Heart right ventricle (tissue), 16 donors: ENCODE data around the gene VCP. TPM values are rescaled to one million over a fixed set of nuclear protein-coding genes. Genes with fewer than 3 reads are reported as not detected.
A peak's percentile ranks its signal among the peaks of the same experiment; 100 is the strongest.

Experiments used
- ATAC-seq, 8 donors: fragments of 200-7000 bp; cut with Tn5 transposase; one replicate each; pipeline ENCODE4 v1.9.1; 2020; ENCODE audit warnings: mild to moderate bottlenecking in 8 of 8, moderate library complexity in 8 of 8, moderate number of reproducible peaks in 1 of 8
- DNase-seq, 2 donors: peaks; one replicate each; pipeline ENCODE4 v3.0.0-alpha.2; 2020
- H3K27ac ChIP-seq, 10 donors: fragments of 200-600 bp; sonication (generic) in 2 of 10; one replicate each; pipeline versions ENCODE4 v1.5.0 to v1.8.0; 2020 to 2022; ENCODE audit warnings: mild to moderate bottlenecking in 3 of 10
- H3K27me3 ChIP-seq, 7 donors: fragments of 200-600 bp; one replicate each; pipeline ENCODE4 v1.8.0; 2021 to 2022; ENCODE audit warnings: mild to moderate bottlenecking in 2 of 7
- H3K36me3 ChIP-seq, 9 donors: fragments of 200-600 bp; sonication (generic) in 1 of 9; one replicate each; pipeline versions ENCODE4 v1.5.0 to v1.8.0; 2020 to 2022; ENCODE audit warnings: mild to moderate bottlenecking in 2 of 9
- H3K4me1 ChIP-seq, 9 donors: fragments of 200-600 bp; sonication (generic) in 1 of 9; one replicate each; pipeline versions ENCODE4 v1.5.0 to v1.8.0; 2020 to 2022; ENCODE audit warnings: mild to moderate bottlenecking in 4 of 9
- H3K4me3 ChIP-seq, 10 donors: fragments of 200-600 bp; sonication (generic) in 2 of 10; one replicate each; pipeline versions ENCODE4 v1.5.0 to v1.8.0; 2020 to 2022; ENCODE audit warnings: mild to moderate bottlenecking in 7 of 10, moderate library complexity in 2 of 10
- H3K9me3 ChIP-seq, 11 donors: fragments of 200-600 bp in 10 of 11; sonication (generic) in 2 of 11; one replicate each; pipeline versions ENCODE4 v1.5.0 to v1.8.0; 2013 to 2022; ENCODE audit warnings: mild to moderate bottlenecking in 2 of 11, control low read depth in 1 of 11, moderate library complexity in 1 of 11
- CTCF ChIP-seq, 9 donors: fragments of 200-600 bp; sonication (generic) in 2 of 9; IDR thresholded peaks; one replicate each; pipeline versions ENCODE4 v1.5.0 to v1.8.0; 2021 to 2022; ENCODE audit warnings: antibody characterized with exemption in 9 of 9, mild to moderate bottlenecking in 5 of 9, moderate library complexity in 1 of 9
- WGBS, 2 donors: extraction: QIAGEN DNeasy Blood & Tissue Kit; methylation state at CpG; one replicate each; pipeline ENCODE4 v1.1.7; 2013; ENCODE audit warnings: inconsistent platforms in 1 of 2; 5-methylcytosine and 5-hydroxymethylcytosine counted together
- intact Hi-C, 10 donors: fragments of 100-400 bp; cut with DNase I; formaldehyde crosslinking; loops; one replicate each; pipeline versions ENCODE4 v1.11.1 to v1.14.2; 2022
- polyA plus RNA-seq, 2 donors: library from polyadenylated mRNA; stranded (reverse); fragments of 200-250 nt; gene quantifications; one replicate each; pipeline ENCODE4 v1.2.3, GENCODE V29; 2013
- total RNA-seq, 10 donors: library from RNA; stranded (reverse); fragmentation: NEBNext Ultra II Directional in 3 of 10; extraction: Animal tissue kit (Norgen Biotek cat#: 25700) in 3 of 10; gene quantifications; one replicate each; pipeline versions ENCODE4 v1.2.1 to v1.2.4, GENCODE V29; 2021 to 2023
- donor health status: Arrhythmogenic right ventricular cardiomyopathy.
- donor health status: ischemic (EF 13 %, LVEDD 7.1; RV severe dilation, severe dysfunction).
- donor health status: healthy with polysubstance abuse.
- donor health status: DM: no; HTN: yes; CAD: no.
- donor health status: DM: no; HTN: no; CAD: no.
- donor health status: ischemic (EF 25% LVEDD 6.9; RV normal size, moderate dysfunction).
- donor health status: ischemic (EF 25% LVEDD 5.7; RV mildly dilated, moderate dysfunction).
- donor health status: healthy.
- donor health status: DM: yes; HTN: yes; CAD: no.
- donor health status: Ischemic cardiomyopathy.
- donor health status: ischemic (EF 35%, LVEDD 5.7; RV mildly dilated, moderate dysfunction).
- donor health status: nonischemic (EF 11% LVEDD 7.7; RV severe dilation, severe dysfunction).
- donor health status: DM: yes; HTN: yes; CAD: no.
- donor health status: PGD.
- donor health status: ischemic (EF 29% LVEDD 5.4; RV normal size, mild dysfunction).
- donor health status: nonischemic (EF 23%, LVEDD 6.1; RV moderate dilation, normal function).

VCP gene
- total and polyA plus RNA-seq, 12 donors, result 69.9 to 385 (median 287) TPM

- peaks cover 17 to 72% (median 55%) of the 10 kb centered on the region in 9 donors for H3K4me1 ChIP-seq
- no peak for DNase-seq
- no peaks in the 10 kb centered on the region for H3K27me3 ChIP-seq
Observed at GRCh38 chr9:35112257-35113020, 40.0 kb upstream of the VCP start.

GRCh38 chr9:35111001-35111933 is 38.8 kb upstream of the VCP start:
- Histone ChIP-seq H3K4me3 (peak overlapping the region; percentile 49 to 89 (median 80)), H3K36me3 (peaks cover 0 to 29% (median 18%) of the 10 kb centered on the region in 9 donors), H3K4me1 (peaks cover 17 to 61% (median 46%) of the 10 kb centered on the region in 9 donors), H3K9me3 (no peaks in the 10 kb centered on the region), H3K27ac (peak overlapping the region; percentile 56 to 98 (median 92)), H3K27me3 (no peaks in the 10 kb centered on the region)
- TF ChIP-seq CTCF (IDR thresholded peaks at IDR 0.05), result no peak
- 1% methylated on average over 56 to 57 of the region's 57 CpGs for WGBS, 2 donors
- peak; percentile 72 to 85 (median 82) for ATAC-seq
- intact Hi-C loops, result loop anchor here in 6 of 10 donors (5.0 to 10.0 kb wide), 7 partner anchors 39 to 444 kb away; partner anchors contain the start of gene VCP (in 1 of the 6)
- peak; percentile 98 for DNase-seq

More at GRCh38 chr9:35112257-35113020, 40.0 kb upstream of the VCP start:
- intact Hi-C loops, result loop anchor here in 6 of 10 donors (5.0 to 10.0 kb wide), 7 partner anchors 40 to 442 kb away; partner anchors contain the start of gene VCP (in 1 of the 6)
- Histone ChIP-seq H3K4me3 (peak overlapping the region in 6 of 10 donors; percentile 70 to 89 (median 85)), H3K36me3 (peaks cover 0 to 17% (median 10%) of the 10 kb centered on the region in 9 donors), H3K9me3 (no peaks in the 10 kb centered on the region), H3K27ac (peak overlapping the region in 9 of 10 donors; percentile 75 to 98 (median 87))
- WGBS, 2 donors, result 76 to 83% methylated on average over 3 of the region's 3 CpGs
- no peak for TF ChIP-seq CTCF (IDR thresholded peaks at IDR 0.05)
- no peak for ATAC-seq

- peak overlapping the region in 9 of 10 donors; percentile 77 to 98 (median 92) for H3K27ac ChIP-seq
- peaks cover 0 to 38% (median 27%) of the 10 kb centered on the region in 9 donors for H3K36me3 ChIP-seq
- H3K27me3 ChIP-seq, result no peaks in the 10 kb centered on the region
- DNase-seq, result no peak
- peak overlapping the region in 9 of 10 donors; percentile 49 to 89 (median 84) for H3K4me3 ChIP-seq
- 36 to 45% methylated on average over 3 of the region's 3 CpGs for WGBS, 2 donors
- H3K9me3 ChIP-seq, result no peaks in the 10 kb centered on the region
- ATAC-seq, result peak in 2 of 8 donors; percentile 18 to 23
- peaks cover 17 to 58% (median 46%) of the 10 kb centered on the region in 9 donors for H3K4me1 ChIP-seq
- TF ChIP-seq CTCF (IDR thresholded peaks at IDR 0.05), result no peak
- intact Hi-C loops, result loop anchor here in 6 of 10 donors (5.0 to 10.0 kb wide), 7 partner anchors 38 to 444 kb away; partner anchors contain the start of gene VCP (in 1 of the 6)
Observed at GRCh38 chr9:35110327-35110761, 37.9 kb upstream of the VCP start.
